HG03025 (cell line): Measurements from ENCODE around the gene SERPINB8.
A peak's percentile ranks its signal among the peaks of the same experiment; 100 is the strongest.
"Not testable (repeated sequence)": the region's sequence is repeated elsewhere in the genome, so short reads cannot be mapped to it uniquely, and the experiment has no call there.

Source experiments
- ATAC-seq: cut with Tn5 transposase; IDR thresholded peaks from one replicate; pipeline ENCODE4 v1.9.1; 2021; ENCODE audit warnings: mild to moderate bottlenecking, moderate library complexity; ENCODE audit not compliant: unreplicated experiment, low FRiP score

The SERPINB8 gene, protein sequence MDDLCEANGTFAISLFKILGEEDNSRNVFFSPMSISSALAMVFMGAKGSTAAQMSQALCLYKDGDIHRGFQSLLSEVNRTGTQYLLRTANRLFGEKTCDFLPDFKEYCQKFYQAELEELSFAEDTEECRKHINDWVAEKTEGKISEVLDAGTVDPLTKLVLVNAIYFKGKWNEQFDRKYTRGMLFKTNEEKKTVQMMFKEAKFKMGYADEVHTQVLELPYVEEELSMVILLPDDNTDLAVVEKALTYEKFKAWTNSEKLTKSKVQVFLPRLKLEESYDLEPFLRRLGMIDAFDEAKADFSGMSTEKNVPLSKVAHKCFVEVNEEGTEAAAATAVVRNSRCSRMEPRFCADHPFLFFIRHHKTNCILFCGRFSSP

DNA sequence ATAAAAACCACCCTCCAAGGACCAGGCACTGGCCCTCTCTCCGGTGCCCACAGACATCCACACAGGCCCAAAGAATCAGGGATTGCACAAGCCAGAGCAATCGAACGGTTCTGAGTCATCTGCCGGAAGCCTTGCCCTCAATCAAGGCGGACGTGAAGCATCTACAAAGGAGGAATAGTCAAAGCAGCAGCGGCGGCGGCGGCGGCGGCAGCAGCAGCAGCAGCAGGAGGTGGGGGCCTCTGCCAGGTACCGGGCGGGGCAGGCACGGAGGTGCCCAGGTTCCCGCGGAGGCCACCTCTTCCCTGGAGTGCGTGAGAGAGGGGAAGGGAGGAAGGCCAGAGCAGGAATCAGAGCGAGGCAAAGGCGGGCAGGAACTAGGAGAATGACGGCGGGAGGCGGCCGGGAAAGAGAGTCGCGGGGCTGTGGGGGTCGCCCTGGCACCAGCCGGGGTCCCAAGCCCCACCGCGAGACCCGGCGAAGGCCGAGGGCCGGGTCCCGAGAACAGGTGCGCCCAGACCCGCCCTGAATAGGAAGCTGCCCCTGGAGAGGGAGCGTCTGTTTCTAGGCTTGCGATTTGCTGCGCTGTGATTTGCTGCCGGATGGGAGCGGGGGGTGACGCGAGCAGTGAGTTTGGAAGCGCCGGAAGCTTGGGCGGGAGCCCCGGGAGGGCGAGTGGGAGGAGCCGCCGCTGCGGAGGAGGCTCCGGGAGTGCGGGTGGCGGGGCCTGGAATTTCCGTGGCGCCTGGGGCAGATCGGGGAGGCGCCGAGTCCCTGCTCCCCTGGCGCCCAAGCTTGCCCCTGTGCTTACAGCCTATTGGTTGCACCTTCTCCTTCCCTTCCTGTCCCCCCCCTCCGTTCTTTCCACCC is at the start of gene SERPINB8:
Gene SERPINB8, plus strand, starts transcription at position 140 of the 867 bp plus-strand sequence. CDS start 8,228 bp downstream, outside the sequence.
- peak; percentile 93 for ATAC-seq

DNA sequence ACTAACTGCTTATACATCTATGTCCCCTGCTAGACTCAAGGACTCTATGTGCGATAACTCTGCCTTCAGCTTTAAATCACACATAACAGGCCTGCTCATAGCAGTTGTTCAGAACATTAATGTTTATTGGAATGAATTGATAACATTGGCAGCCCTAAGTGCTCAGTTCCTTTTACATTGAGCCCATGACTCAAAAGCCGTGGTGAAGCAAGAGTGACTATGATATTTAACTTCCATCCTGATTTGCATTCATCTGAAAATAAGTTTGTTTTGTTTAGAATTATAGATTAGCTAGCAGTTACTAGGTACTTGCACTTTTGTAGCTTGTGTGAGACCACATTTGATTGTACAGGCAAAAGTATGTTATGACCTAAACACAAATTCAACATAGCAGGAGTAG is 47.8 kb upstream of the SERPINB8 start:
- no peak for ATAC-seq

DNA sequence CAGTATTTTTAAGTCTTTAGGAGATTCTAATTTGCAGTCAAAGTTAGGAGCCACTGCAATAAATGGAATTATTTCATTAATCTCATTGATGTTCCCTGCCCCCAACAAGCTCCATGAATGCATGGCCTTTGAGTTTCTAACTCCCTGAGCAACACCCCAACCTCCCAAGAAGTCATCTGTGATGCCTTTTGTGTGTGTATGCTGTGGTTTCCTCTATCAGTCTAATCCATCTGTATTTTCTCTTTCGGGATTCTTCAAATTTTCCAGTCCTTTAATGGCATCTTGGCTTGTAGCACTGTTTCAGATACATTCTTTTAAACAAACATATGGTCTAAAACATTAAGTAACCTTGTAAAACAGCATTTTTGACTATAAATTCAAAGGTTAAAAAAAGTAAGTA is 45.3 kb upstream of the SERPINB8 start:
- ATAC-seq: no peak

DNA sequence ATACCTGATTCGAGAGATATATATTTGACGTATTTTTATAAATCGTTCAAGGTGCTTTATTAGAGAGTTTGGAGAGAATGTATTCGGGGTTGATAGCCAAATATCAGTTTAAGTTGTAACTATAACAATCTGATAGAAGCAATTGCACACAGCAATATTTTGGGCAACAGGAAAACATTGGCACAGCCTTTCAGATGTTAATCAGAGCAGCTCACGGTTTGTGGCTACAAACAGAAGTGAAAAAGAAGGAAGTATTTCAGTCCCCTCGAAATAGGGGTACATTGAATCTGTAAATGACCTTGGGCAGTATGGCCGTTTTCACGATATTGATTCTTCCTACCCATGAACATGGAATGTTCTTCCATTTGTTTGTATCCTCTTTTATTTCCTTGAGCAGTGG is 41.5 kb upstream of the SERPINB8 start:
- no peak for ATAC-seq

DNA sequence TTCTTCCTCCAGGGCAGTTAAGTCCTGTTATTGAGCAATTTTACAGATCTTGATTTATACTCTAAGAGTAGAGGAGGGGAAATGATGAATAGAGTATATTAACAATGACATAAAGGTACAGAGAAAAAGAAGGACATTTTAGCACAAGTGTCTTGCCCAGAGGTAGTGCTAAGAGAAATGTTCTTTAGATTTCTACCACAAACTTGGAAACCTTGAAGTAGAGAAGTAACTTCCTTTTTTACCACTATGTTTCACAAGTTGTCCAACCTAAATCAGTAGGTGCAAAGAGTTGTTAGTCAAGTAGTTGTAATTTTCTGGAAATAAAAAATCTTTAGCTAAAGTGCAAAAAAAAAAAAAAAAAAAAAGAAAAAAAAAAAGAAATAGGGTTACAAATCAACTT is 40.5 kb upstream of the SERPINB8 start:
- not testable (repeated sequence) for ATAC-seq

DNA sequence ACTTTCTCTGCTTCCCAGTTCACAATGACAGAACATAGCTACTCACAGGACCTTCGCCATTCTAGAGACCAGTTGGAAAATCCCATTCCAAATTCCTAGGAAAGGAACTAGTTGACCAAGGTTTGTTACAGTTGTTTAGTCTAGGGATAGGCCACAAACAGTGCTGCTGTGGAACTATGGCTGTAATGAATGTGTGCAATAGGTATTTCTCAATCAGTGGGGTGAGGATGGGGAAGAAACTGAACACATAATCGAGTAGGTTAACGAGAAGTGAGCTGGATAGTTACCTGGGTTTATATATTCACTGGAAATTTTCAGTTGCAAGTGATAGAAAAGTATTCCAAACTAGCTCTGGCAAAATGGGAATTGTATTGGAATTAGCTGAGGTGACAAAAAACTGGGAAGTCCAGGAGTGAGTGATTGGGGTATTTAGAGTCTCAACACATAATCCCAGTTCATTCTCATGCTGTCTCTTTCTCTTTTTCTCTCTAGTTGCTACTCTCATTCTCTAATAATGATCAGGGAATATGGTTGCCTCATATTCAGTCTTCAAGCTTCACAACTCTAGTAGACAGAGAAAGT is 39.0 kb upstream of the SERPINB8 start:
- no peak for ATAC-seq

DNA sequence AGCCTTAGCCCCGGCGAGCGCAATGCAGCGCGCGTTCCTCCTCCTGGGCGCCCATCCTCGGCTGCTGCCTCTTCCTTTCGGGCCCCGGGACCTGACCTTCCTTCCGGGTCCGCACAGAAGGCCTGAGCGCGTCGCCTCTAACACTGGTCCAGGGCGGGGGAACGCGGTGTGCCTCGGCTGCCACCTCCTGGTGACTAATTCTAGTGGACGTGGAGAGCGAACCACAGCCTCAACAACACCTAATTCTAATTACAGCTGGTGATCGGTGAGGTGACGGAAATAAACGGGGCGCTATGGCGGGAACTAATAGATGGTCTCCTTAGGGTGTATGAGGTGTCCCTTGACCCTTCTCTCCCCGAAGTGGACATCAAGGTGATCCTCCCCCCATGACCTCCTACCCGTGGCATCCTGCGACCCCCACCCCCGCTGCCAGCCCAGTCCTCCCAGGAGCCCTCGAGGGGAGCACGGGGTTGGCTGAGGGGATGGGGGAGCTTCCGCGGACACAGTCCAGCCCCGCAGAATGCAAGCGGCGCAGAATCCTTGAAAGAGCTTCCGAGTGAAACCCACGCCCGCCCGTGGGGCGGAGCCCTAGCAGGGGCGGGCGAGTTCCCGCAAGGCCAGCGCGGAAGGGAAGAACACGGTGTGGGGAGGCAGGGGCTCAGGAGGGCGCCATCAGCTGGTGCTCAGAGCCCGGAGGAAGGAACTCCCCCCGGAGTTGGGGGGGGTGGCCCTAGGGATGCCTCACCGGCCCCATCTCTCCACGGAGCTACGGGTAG is 33.5 kb upstream of the SERPINB8 start:
- peak; percentile 99 for ATAC-seq

DNA sequence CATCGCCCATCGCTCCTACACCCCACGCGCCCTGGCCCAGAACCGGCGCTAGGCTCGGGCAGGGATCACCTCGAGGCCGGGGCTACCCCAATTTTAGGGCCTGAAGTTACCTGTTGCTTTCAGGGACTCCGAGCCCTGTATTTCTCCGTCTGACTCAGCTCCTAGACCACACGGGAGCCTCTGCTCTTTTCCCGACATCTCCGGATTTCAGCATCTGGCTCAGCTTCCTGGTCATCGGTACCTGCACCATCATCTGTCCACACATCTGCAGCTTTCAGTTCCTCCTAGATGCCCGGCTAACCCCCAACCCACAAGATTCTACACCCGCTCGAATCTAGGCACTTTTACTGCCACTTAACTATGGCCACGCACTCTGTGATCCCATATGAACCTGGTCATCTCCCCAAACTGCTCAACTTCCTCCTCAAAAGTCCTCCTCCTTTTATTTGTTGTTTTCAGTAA is 32.9 kb upstream of the SERPINB8 start:
- ATAC-seq: peak; percentile 31

DNA sequence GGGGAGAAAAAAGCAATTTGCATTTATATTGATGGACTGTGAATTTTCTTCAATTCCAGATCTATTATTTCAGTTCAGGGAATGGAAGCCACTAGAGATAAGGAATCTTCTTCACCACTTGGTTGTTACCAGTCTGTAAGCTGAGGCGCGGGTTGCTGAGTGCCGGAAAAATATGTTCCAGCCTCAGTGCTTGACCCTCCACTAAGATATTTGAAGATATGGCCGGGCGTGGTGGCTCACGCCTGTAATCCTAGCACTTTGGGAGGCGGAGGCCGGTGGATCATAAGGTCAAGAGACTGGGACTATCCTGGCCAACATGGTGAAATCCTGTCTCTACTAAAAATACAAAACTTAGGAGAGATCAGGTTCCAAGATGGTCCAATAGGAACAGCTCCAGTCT is 29.9 kb upstream of the SERPINB8 start:
- no peak for ATAC-seq

DNA sequence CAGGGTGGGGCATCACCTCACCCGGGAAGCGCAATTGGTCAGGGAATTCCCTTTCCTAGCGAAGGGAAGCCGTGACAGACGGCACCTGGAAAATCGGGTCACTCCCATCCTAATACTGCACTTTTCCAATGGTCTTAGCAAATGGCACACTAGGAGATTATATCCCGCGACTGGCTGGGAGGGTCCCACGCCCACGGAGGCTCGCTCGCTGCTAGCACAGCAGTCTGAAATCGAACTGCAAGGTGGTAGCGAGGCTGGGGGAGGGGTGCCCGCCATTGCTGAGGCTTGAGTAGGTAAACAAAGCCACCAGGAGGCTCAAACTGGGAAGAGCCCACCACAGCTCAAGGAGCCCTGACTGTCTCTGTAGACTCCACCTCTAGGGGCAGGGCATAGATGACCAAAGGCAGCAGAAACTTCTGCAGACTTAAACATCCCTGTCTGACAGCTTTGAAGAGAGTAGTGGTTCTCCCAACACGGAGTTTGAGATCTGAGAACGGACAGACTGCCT is 29.3 kb upstream of the SERPINB8 start:
- ATAC-seq: not testable (repeated sequence)

DNA sequence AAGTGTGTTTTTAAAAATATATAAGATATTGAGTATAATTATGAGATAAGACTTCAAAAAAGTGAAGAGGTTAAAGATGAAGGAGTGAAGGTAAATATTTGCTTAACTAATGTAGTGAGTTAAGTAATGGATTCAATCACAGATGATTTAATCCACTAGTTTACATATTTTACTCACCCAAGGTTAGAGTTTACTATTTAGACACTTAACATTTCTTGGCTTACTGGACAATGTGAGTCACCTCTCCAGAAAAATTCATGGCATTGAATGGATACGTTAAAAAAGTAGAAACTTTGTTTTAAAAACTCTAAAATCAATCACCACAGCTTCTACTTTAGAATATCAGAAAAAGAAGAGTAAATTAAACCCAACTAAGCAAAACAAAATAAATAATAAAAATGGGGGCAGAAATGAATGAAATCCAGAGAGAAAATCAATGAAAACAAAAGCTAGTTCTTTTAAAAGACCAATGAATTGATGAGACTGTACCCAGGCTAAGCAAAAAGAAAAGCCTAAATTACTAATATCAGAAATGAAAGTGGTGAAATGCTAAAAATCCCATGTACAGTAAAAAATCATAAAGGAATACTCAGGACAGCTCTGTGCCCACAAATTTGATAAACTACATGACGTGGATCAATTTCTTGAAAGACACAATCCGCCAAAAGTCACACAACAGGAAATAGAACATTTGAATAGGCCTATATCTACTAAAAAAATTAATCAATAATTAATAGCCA is 22.7 kb upstream of the SERPINB8 start:
- ATAC-seq: no peak

DNA sequence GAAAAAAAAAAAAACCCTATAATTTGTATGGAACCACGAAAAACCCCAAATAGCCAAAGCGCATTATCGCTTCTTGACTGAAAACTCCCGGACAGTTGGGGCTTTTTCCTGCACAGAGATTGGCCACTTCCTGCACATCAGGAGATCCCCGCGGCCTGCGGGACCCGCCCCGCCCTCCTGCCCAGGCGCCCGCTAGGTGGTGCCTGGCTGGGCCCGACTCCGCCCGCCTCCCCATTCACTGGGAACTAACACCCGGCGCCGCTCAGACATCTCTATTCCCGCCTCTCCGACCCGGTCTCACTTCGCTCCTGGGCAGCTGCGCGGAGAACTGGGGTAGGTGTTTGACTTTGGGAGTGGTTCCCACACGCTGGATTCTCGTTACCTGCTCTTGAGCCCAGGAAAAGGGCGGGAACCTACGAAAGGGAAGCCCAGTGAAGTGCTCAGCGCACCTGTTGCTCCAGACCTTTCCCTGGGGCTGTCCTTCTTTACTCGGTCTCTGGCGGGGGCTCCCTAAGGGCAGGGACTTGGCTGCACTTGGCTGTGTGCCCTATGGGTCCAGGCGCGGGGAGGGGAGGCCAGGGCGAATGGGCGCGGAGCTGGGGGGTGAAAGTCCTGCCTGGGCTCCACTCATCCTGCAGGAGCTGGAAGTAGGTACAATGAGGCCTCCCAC is 20.7 kb upstream of the SERPINB8 start, which contains the start of gene HMSD:
Gene HMSD, plus strand, starts transcription at position 234 of the 670 bp plus-strand sequence. CDS start 4,155 bp downstream, outside the sequence.
- ATAC-seq: peak; percentile 86

DNA sequence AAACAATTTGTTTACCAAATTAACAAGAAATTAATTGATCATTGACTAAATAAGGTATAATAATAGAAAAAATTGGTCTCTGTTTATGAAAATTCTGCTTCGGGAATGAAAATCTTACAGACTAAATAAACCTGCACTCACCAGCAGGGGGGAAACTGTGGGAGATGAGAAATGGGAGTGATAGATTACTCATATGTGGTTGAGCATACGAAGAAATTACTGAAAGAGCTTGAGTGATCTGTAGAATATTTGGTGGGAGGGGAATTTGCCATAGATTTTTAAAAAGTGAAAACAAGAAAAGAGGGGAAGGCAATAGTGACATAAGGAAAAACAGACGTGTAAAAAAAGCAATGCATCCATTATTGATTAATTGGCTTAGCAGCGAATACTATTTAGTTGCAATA is 18.6 kb upstream of the SERPINB8 start:
- no peak for ATAC-seq

DNA sequence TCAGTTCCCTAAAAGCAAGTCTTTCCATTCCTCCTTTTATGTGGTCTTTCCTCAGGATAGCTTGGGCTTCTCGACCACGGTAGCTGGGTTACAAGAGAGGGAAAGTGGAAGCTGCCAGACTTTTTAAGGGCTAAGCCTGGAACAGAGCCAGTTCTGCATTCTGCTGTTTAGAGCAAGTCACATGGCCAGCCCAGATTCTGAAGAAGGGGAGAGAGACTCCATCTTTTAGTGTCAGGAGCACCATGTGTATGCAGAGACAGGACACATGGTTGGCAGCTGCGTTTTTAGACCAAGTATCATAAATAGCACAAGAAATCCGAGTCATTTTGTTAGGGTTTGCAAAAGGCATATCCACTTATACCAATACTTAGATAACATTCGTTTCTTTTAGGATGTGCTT is 16.1 kb upstream of the SERPINB8 start:
- ATAC-seq: no peak

DNA sequence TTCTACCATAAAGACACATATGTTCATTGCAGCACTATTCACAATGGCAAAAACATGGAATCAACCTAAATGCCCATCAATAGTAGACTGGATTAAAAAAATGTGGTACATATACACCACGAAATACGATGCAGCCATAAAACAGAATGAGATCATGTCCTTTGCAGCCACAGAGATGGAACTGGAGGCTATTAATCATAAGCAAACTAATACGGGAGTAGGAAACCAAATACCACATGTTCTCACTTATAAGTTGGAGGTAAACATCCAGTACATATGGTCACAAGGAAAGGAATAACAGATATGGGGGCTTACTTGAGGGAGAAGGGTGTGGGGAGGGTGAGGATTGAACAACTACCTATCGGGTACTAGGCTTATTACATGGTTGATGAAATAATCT is 13.1 kb upstream of the SERPINB8 start:
- ATAC-seq: no peak

DNA sequence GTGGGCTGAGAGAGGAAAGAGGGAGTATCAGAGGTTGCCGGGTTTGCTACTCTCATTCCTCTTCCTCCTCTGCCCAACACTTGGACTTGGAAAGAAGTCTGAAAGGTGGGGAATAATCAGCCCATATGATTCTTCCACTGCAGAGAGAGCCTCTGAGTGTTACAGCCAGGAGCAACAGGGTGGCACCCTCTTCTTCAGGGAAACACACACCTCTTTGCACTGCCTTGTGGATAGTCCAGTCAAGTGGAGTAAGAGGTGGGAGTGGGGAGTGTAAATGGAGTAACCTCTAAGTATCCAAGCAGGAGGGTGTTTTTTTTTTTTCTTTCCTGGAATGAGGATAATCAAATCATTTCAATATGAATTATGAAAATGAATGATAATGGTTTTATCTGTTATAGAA is 9.0 kb upstream of the SERPINB8 start:
- ATAC-seq: no peak

DNA sequence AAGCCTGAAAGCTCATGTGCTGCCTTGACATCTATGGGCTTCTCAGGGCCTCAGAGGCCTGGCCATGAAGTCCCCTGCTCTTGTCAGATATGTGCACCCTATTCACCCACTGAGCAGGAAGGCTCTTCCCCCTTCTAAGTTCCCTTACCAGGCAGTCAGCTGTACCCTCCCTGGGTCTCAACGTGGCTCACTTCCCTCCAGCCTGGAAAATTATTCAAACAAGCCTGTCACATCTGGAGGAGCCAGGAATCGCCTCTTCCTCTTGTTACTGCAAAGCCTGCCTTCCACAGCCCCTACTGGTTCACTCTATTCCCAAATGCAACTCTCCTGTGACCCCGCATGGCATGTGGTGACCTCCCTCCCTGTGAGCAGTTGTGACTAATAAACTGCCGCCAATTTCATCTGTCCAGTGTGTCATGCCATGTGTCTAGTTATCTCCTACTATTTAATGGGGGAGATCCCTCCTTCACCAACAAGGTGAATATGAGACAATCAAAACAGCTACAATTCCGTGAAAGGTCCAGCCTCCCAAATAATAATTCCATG is 8.4 kb upstream of the SERPINB8 start:
- no peak for ATAC-seq

DNA sequence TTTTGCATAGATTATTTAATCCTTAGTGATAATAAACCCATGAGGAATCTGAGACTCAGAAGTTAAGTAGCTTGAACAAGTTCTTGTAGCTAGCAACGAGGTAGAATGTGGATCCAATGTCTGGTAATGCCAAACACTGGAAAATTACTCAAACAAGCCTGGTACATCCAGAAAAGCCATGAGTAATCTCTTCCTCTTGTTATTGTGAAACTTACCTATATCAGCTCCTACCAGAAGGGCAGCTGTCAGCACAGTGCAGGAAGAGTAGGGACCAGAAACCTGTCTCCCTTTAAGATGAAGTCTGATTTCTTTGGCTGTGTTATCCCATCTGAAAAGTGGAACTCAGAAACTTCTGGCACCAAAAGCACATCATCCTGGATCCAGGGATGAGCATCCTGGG is 7.7 kb upstream of the SERPINB8 start:
- no peak for ATAC-seq
